ENCODE results near the gene MEG3. TPM values are rescaled to one million over a fixed set of nuclear protein-coding genes. Genes with fewer than 3 reads are reported as not detected.
A peak's percentile ranks its signal among the peaks of the same experiment; 100 is the strongest.

MEG3 gene
- total and polyA plus RNA-seq, 4 donors = 21.4 to 454 (median 149) TPM

DNA sequence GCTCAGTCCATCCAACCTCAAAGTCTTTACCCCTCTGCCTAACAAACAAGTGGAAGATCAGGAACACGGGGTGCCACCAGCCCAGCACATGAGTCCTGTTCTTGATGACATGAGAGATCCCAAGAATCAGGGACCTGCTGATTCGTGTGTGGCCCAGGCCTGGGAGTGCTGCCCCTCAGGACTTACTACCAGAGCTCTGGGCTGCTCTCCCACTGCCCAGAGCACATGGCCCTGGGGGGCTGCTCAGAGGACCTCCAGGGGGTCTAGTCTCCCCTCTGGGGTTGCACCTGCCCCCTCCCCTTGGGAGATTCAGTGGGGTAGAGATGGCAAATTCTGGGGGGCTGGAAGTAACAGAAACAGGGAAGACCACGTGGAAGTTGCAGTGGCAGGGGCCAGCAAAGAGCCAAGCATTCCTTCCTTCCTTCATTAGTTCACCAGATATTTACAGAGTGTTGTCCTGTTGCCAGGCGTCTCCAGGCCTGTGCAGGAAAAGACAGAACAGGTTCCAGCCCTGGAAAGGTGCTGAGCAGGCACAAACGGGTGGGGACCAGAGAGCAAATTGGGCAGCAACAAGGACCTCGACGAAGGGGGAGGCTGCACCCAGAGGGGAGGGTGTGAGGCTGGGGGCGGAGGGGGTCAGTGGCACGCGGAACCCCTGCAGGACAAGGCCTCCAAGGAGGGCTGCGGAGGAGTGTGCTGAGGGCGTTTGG is 45.1 kb upstream of the MEG3 start:
- no peak overlapping the region for H3K4me3 ChIP-seq (ENCODE audit: low read length in 2 of 2)
- WGBS, 2 donors = 81 to 83% methylated on average over 12 of the region's 12 CpGs
- no peaks in the 10 kb centered on the region for H3K9me3 ChIP-seq (ENCODE audit: control insufficient read depth, low read length)
- intact Hi-C loops (cut with DNase I) = no loop called here
- no peaks in the 10 kb centered on the region for H3K27me3 ChIP-seq (ENCODE audit: control insufficient read depth in 1 of 2, insufficient read depth in 2 of 2, low read length in 1 of 2)
- DNase-seq (peak in 1 of 2 donors; percentile 20), ATAC-seq (ENCODE audit: low FRiP score) (no peak)
- no peaks in the 10 kb centered on the region for H3K36me3 ChIP-seq (ENCODE audit: control insufficient read depth in 1 of 2, insufficient read depth in 2 of 2, low read length in 1 of 2)
- no peak overlapping the region for H3K27ac ChIP-seq (ENCODE audit: low read depth in 1 of 2, low read length in 2 of 2)
- no peaks in the 10 kb centered on the region for H3K4me1 ChIP-seq (ENCODE audit: control insufficient read depth in 1 of 2, insufficient read depth in 2 of 2, low read length in 2 of 2)

DNA sequence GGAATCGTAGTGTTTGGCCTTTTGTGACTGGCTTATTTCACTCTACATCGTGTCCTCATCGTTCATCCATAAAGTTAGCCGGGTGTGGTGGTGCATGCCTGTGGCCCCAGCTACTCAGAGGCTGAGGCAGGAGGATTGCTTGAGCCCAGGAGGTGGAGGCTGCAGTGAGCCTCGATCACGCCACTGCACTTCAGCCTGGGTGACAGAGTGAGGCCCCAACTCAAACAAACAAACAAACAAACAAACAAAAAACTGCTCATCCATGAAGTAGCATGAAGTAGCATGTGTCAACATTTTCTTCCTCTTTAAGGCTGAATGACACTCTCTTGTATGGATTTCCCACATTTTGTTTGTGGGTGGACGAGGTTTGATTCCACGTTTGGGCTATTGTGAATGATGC is 44.0 kb upstream of the MEG3 start:
- H3K27ac ChIP-seq (ENCODE audit: low read depth in 1 of 2, low read length in 2 of 2) = no peak overlapping the region
- H3K27me3 ChIP-seq (ENCODE audit: control insufficient read depth in 1 of 2, insufficient read depth in 2 of 2, low read length in 1 of 2) = no peaks in the 10 kb centered on the region
- no peaks in the 10 kb centered on the region for H3K9me3 ChIP-seq (ENCODE audit: control insufficient read depth, low read length)
- no peak overlapping the region for H3K4me3 ChIP-seq (ENCODE audit: low read length in 2 of 2)
- WGBS, 2 donors = 91 to 92% methylated on average over 8 of the region's 8 CpGs
- DNase-seq = peak in 1 of 2 donors; percentile 28
- H3K4me1 ChIP-seq (ENCODE audit: control insufficient read depth in 1 of 2, insufficient read depth in 2 of 2, low read length in 2 of 2) = no peaks in the 10 kb centered on the region
- no peak for ATAC-seq (ENCODE audit: low FRiP score)
- no peaks in the 10 kb centered on the region for H3K36me3 ChIP-seq (ENCODE audit: control insufficient read depth in 1 of 2, insufficient read depth in 2 of 2, low read length in 1 of 2)
- intact Hi-C loops (cut with DNase I) = no loop called here

DNA sequence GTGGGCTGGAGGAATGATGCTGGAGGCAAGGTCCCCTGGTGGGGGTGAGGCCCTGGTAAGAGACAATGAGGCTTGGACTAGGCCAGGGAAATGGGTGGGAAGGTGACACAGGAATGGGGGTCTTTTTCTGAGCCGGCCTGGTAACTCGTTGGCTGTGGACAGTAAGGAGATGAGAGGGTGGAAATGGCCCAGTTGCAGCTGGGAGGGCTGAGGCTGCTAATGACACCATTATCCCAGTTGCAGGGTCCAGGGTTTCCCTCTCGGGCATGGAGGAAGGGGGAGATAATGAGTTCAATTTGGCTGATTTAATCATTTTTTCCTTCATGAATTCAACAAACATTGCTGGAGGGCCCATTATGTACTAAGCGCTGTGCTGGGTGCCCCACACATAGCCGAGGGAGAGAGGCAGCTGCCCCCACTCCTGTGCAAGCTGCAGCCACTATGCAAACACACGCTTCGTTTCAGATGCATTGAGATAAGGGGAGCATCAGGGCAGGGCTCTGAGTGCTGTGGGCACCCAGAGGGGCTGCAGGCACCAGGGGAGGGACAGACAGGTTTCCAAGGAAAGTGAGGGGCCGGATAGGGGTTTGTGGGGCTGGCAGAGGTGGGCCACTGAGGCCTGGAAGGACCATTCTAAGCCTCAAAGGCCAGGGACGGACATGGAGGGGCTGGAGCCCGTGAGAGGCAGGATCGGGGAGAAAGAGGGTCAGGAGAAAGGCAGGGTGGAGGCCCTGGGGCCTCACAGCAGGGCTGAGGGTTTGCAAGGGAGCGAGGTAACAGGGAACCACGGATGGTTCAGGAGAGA is 43.2 kb upstream of the MEG3 start:
- Histone ChIP-seq H3K9me3 (ENCODE audit: control insufficient read depth, low read length) (no peaks in the 10 kb centered on the region), H3K27me3 (ENCODE audit: control insufficient read depth in 1 of 2, insufficient read depth in 2 of 2, low read length in 1 of 2) (no peaks in the 10 kb centered on the region), H3K27ac (ENCODE audit: low read depth in 1 of 2, low read length in 2 of 2) (no peak overlapping the region), H3K4me3 (ENCODE audit: low read length in 2 of 2) (no peak overlapping the region), H3K36me3 (ENCODE audit: control insufficient read depth in 1 of 2, insufficient read depth in 2 of 2, low read length in 1 of 2) (no peaks in the 10 kb centered on the region), H3K4me1 (ENCODE audit: control insufficient read depth in 1 of 2, insufficient read depth in 2 of 2, low read length in 2 of 2) (no peaks in the 10 kb centered on the region)
- ATAC-seq (ENCODE audit: low FRiP score) = no peak
- 73 to 77% methylated on average over 13 of the region's 13 CpGs for WGBS, 2 donors
- DNase-seq = peak in 1 of 2 donors; percentile 37
- intact Hi-C loops (cut with DNase I) = no loop called here

DNA sequence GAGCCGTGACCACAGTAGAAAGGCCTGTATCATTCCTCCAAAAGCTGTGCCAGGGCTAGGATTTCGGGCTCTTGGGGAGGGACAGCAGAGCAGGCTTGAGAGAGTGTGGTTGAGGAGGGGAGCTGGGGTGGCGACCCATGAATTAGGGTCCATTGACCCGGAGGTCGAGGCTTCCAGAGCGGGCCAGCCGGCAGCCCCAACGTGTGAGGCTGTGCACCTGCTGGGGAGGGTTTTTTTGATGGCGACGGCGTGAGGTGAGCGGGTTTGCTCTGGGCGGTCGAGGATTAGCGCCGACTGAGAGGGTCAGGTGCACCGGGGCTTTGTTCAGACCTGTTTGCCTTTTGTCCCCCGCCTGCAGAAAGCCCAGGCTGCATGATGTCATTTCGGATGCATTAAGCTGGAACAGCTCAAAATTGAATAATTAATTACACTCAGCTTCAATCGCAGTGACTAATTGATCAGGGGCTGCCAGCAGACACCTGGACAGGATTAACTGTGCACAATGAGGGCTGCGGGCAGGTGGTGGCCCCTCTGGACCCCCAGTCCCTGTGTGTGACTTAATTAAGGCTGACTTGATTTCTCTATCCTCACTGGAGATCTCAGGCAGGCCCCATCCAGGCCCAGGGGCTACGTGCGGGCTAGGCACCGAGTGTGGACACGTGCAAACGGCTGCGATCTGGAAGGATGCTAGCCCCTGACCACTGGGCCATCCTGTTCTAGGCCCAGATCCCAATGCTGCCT is 42.1 kb upstream of the MEG3 start:
- H3K27me3 ChIP-seq (ENCODE audit: control insufficient read depth in 1 of 2, insufficient read depth in 2 of 2, low read length in 1 of 2) = no peaks in the 10 kb centered on the region
- no peaks in the 10 kb centered on the region for H3K36me3 ChIP-seq (ENCODE audit: control insufficient read depth in 1 of 2, insufficient read depth in 2 of 2, low read length in 1 of 2)
- no peak overlapping the region for H3K27ac ChIP-seq (ENCODE audit: low read depth in 1 of 2, low read length in 2 of 2)
- H3K4me3 ChIP-seq (ENCODE audit: low read length in 2 of 2) = no peak overlapping the region
- no peaks in the 10 kb centered on the region for H3K4me1 ChIP-seq (ENCODE audit: control insufficient read depth in 1 of 2, insufficient read depth in 2 of 2, low read length in 2 of 2)
- ATAC-seq (ENCODE audit: low FRiP score) = no peak
- no peaks in the 10 kb centered on the region for H3K9me3 ChIP-seq (ENCODE audit: control insufficient read depth, low read length)
- DNase-seq = peak in 1 of 2 donors; percentile 67
- WGBS, 2 donors = 91% methylated on average over 27 of the region's 27 CpGs
- intact Hi-C loops (cut with DNase I) = no loop called here

- Histone ChIP-seq H3K4me1 (ENCODE audit: control insufficient read depth in 1 of 2, insufficient read depth in 2 of 2, low read length in 2 of 2) (no peaks in the 10 kb centered on the region), H3K9me3 (ENCODE audit: control insufficient read depth, low read length) (no peaks in the 10 kb centered on the region), H3K27ac (ENCODE audit: low read depth in 1 of 2, low read length in 2 of 2) (no peak overlapping the region), H3K36me3 (ENCODE audit: control insufficient read depth in 1 of 2, insufficient read depth in 2 of 2, low read length in 1 of 2) (no peaks in the 10 kb centered on the region), H3K27me3 (ENCODE audit: control insufficient read depth in 1 of 2, insufficient read depth in 2 of 2, low read length in 1 of 2) (no peaks in the 10 kb centered on the region), H3K4me3 (ENCODE audit: low read length in 2 of 2) (no peak overlapping the region)
- 86 to 89% methylated on average over 11 of the region's 11 CpGs for WGBS, 2 donors
- ATAC-seq (ENCODE audit: low FRiP score) = no peak
- peak in 1 of 2 donors; percentile 53 for DNase-seq
- intact Hi-C loops (cut with DNase I) = no loop called here
Measured at GRCh38 chr14:100784523-100785337, 41.2 kb upstream of the MEG3 start.

DNA sequence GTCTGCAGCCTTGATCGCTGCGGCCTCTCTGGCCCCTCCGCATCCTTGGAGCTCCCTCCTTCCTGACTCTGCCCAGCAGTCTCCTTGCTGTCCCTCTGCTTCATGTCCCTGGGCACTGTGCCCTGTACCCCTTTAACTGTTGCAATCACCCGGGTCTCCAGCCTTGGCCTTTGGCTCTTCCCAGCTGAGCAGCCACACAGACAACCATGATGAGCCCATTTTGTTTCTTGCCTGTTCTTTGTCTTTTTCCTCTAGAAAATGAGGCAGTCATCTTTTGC is 40.6 kb upstream of the MEG3 start:
- ATAC-seq (ENCODE audit: low FRiP score) (peak; percentile 37), DNase-seq (peak in 1 of 2 donors; percentile 26)
- Histone ChIP-seq H3K27me3 (ENCODE audit: control insufficient read depth in 1 of 2, insufficient read depth in 2 of 2, low read length in 1 of 2) (no peaks in the 10 kb centered on the region), H3K4me3 (ENCODE audit: low read length in 2 of 2) (no peak overlapping the region), H3K9me3 (ENCODE audit: control insufficient read depth, low read length) (no peaks in the 10 kb centered on the region), H3K36me3 (ENCODE audit: control insufficient read depth in 1 of 2, insufficient read depth in 2 of 2, low read length in 1 of 2) (no peaks in the 10 kb centered on the region), H3K4me1 (ENCODE audit: control insufficient read depth in 1 of 2, insufficient read depth in 2 of 2, low read length in 2 of 2) (no peaks in the 10 kb centered on the region), H3K27ac (ENCODE audit: low read depth in 1 of 2, low read length in 2 of 2) (no peak overlapping the region)
- 89 to 90% methylated on average over 4 of the region's 4 CpGs for WGBS, 2 donors
- intact Hi-C loops (cut with DNase I) = no loop called here

GRCh38 chr14:100785626-100786025 is 40.3 kb upstream of the MEG3 start:
- peak in 1 of 2 donors; percentile 33 for DNase-seq
- Histone ChIP-seq H3K27ac (ENCODE audit: low read depth in 1 of 2, low read length in 2 of 2) (no peak overlapping the region), H3K27me3 (ENCODE audit: control insufficient read depth in 1 of 2, insufficient read depth in 2 of 2, low read length in 1 of 2) (no peaks in the 10 kb centered on the region), H3K4me1 (ENCODE audit: control insufficient read depth in 1 of 2, insufficient read depth in 2 of 2, low read length in 2 of 2) (no peaks in the 10 kb centered on the region), H3K4me3 (ENCODE audit: low read length in 2 of 2) (no peak overlapping the region), H3K36me3 (ENCODE audit: control insufficient read depth in 1 of 2, insufficient read depth in 2 of 2, low read length in 1 of 2) (no peaks in the 10 kb centered on the region), H3K9me3 (ENCODE audit: control insufficient read depth, low read length) (no peaks in the 10 kb centered on the region)
- no peak for ATAC-seq (ENCODE audit: low FRiP score)
- intact Hi-C loops (cut with DNase I) = no loop called here
- WGBS, 2 donors = 93 to 96% methylated on average over 7 of the region's 7 CpGs

DNA sequence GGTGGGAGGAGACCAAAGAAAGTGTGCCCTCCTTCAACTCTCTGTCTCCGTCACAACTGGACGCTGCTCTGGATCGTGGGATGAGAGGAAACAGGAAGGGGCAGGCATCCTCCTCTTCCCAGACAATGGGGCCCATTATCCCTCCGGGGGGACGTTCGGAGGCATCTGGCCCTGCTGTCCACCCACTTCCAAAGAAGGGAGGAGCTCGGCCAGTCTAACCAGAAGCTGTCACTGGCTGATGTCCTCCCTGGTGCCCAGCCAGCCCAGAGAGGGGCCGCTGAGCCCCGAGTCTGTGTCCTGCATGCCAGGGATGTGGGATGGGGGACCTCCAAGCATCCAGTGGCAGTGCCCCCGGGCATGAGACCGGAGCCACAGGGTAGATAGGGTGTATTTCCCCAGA is 39.8 kb upstream of the MEG3 start:
- Histone ChIP-seq H3K4me3 (ENCODE audit: low read length in 2 of 2) (no peak overlapping the region), H3K27ac (ENCODE audit: low read depth in 1 of 2, low read length in 2 of 2) (no peak overlapping the region), H3K4me1 (ENCODE audit: control insufficient read depth in 1 of 2, insufficient read depth in 2 of 2, low read length in 2 of 2) (no peaks in the 10 kb centered on the region), H3K36me3 (ENCODE audit: control insufficient read depth in 1 of 2, insufficient read depth in 2 of 2, low read length in 1 of 2) (no peaks in the 10 kb centered on the region), H3K27me3 (ENCODE audit: control insufficient read depth in 1 of 2, insufficient read depth in 2 of 2, low read length in 1 of 2) (no peaks in the 10 kb centered on the region), H3K9me3 (ENCODE audit: control insufficient read depth, low read length) (no peaks in the 10 kb centered on the region)
- WGBS, 2 donors = 29 to 39% methylated on average over 11 of the region's 11 CpGs
- peak in 1 of 2 donors; percentile 54 for DNase-seq
- ATAC-seq (ENCODE audit: low FRiP score) = no peak
- intact Hi-C loops (cut with DNase I) = no loop called here

Measured in aorta (tissue), 5 donors.